ENCODE measurements around the gene DEPDC7. TPM values are rescaled to one million over a fixed set of nuclear protein-coding genes. Genes with fewer than 3 reads are reported as not detected.

Gene DEPDC7
- total RNA-seq, 6 donors from 2014 or later = 0.49 to 1.6 (median 1.0) TPM; not detected in 1

DNA sequence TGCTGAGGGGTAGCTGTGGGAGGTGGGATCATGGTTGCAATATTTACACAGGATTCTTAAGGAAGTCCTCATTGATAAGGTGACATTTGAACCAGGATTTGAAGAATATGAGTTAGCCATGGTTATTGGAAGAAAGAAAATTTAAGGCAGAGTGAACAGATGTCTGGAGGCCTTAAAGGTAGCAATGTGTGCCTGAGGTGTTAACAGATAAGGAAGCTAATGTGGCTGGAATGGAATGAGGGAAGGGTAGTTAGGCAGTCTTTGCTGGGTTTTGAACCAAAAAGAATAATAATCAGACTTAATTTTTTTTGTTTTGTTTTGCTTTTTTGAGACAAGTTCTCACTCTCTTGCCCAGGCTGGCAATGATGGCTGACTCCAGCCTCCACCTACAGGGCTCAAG is 9.7 kb upstream of the DEPDC7 start:
- Histone ChIP-seq H3K27ac (no peak overlapping the region), H3K4me3 (no peak overlapping the region), H3K4me1 (peaks cover 0 to 8% (median 1%) of the 10 kb centered on the region in 4 donors), H3K9me3 (no peaks in the 10 kb centered on the region), H3K27me3 (no peaks in the 10 kb centered on the region), H3K36me3 (no peaks in the 10 kb centered on the region)
- ATAC-seq (ENCODE audit: low FRiP score in 2 of 2) (no peak), DNase-seq (no peak)
- no peak for TF ChIP-seq POLR2AphosphoS5 (IDR thresholded peaks at IDR 0.05)
- TF ChIP-seq, protein P1, sequence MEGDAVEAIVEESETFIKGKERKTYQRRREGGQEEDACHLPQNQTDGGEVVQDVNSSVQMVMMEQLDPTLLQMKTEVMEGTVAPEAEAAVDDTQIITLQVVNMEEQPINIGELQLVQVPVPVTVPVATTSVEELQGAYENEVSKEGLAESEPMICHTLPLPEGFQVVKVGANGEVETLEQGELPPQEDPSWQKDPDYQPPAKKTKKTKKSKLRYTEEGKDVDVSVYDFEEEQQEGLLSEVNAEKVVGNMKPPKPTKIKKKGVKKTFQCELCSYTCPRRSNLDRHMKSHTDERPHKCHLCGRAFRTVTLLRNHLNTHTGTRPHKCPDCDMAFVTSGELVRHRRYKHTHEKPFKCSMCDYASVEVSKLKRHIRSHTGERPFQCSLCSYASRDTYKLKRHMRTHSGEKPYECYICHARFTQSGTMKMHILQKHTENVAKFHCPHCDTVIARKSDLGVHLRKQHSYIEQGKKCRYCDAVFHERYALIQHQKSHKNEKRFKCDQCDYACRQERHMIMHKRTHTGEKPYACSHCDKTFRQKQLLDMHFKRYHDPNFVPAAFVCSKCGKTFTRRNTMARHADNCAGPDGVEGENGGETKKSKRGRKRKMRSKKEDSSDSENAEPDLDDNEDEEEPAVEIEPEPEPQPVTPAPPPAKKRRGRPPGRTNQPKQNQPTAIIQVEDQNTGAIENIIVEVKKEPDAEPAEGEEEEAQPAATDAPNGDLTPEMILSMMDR (IDR thresholded peaks at IDR 0.05) = no peak

- Histone ChIP-seq H3K27ac (no peak overlapping the region), H3K27me3 (peaks cover 0 to 3% (median 0%) of the 10 kb centered on the region in 4 donors), H3K4me3 (no peak overlapping the region), H3K9me3 (no peaks in the 10 kb centered on the region), H3K36me3 (no peaks in the 10 kb centered on the region), H3K4me1 (peaks cover 0 to 18% (median 11%) of the 10 kb centered on the region in 4 donors)
- TF ChIP-seq POLR2AphosphoS5 (IDR thresholded peaks at IDR 0.05) (no peak), EP300 (IDR thresholded peaks at IDR 0.05) (no peak), POLR2A (IDR thresholded peaks at IDR 0.05) (no peak)
- TF ChIP-seq, protein P1 (IDR thresholded peaks at IDR 0.05) = no peak
- 60 to 70% methylated on average over 1 of the region's 1 CpG for WGBS, 2 donors
- ATAC-seq (ENCODE audit: low FRiP score in 2 of 2) (no peak), DNase-seq (no peak)
Observed at GRCh38 chr11:33013755-33014154, 1.9 kb upstream of the DEPDC7 start.

DNA sequence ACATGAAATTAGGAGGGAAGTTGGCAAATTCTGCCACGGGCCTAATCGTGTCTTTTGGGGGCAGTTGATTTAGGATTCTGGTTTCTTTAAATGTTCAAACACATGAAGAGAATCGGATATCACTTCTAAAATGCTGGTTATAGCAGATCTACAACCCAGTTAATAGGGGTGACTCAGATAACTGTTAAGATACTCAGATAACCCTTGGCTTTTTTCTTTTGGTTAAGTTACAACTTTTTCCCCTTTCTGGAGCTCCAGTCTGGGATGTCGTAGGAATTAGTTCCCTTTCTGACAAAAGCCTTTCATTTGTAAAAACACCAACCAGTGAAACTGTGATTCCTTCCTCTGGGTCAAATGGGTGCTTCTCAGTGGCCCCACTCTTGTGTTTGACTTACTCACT is 976 bp downstream of the DEPDC7 start:
- H3K27ac ChIP-seq = no peak overlapping the region
- DNase-seq (no peak), ATAC-seq (ENCODE audit: low FRiP score in 2 of 2) (no peak)
- no peak for TF ChIP-seq POLR2AphosphoS5 (IDR thresholded peaks at IDR 0.05)
- no peak for TF ChIP-seq POLR2A (IDR thresholded peaks at IDR 0.05)
- no peak for TF ChIP-seq EP300 (IDR thresholded peaks at IDR 0.05)
- TF ChIP-seq, protein P1 (IDR thresholded peaks at IDR 0.05) = no peak
- H3K36me3 ChIP-seq = no peaks in the 10 kb centered on the region
- H3K4me3 ChIP-seq = peak overlapping the region in 3 of 4 donors; percentile 54 to 71 (median 55)
- H3K9me3 ChIP-seq = no peaks in the 10 kb centered on the region
- 43 to 47% methylated on average over 4 of the region's 4 CpGs for WGBS, 2 donors
- peaks cover 0 to 18% (median 11%) of the 10 kb centered on the region in 4 donors for H3K4me1 ChIP-seq
- H3K27me3 ChIP-seq = peaks cover 0 to 3% (median 0%) of the 10 kb centered on the region in 4 donors

GRCh38 chr11:33017478-33017877 is 1.8 kb downstream of the DEPDC7 start:
- Histone ChIP-seq H3K36me3 (no peaks in the 10 kb centered on the region), H3K27me3 (peaks cover 0 to 3% (median 0%) of the 10 kb centered on the region in 4 donors), H3K4me1 (peaks cover 0 to 18% (median 11%) of the 10 kb centered on the region in 4 donors), H3K9me3 (no peaks in the 10 kb centered on the region), H3K4me3 (no peak overlapping the region), H3K27ac (no peak overlapping the region)
- no peak for DNase-seq
- TF ChIP-seq, protein P1 (IDR thresholded peaks at IDR 0.05) = no peak
- TF ChIP-seq POLR2AphosphoS5 (IDR thresholded peaks at IDR 0.05) (no peak), EP300 (IDR thresholded peaks at IDR 0.05) (no peak), POLR2A (IDR thresholded peaks at IDR 0.05) (no peak)
- 73 to 81% methylated on average over 9 of the region's 9 CpGs for WGBS, 2 donors
- no peak for ATAC-seq (ENCODE audit: low FRiP score in 2 of 2)

DNA sequence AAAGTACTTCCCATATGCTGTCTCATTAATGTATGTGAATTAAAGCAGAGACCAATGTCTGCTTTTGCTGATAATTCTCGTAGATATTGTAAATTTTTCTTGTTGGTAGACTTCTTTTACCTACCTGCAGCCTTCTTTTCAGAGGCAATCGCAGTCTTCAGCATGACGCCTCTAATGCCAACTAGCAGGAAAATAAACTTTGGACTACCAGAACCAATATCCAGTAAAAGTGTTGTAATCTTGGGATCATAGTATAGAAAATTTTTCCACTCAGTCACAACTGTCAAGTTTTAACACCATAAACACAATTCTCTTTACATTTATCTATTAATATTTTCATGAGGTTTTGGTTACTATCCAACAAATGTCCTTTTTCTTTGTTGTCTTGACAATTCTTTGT is 2.3 kb downstream of the DEPDC7 start:
- no peak for DNase-seq
- 88 to 98% methylated on average over 3 of the region's 3 CpGs for WGBS, 2 donors
- ATAC-seq (ENCODE audit: low FRiP score in 2 of 2) = no peak
- Histone ChIP-seq H3K27ac (no peak overlapping the region), H3K4me1 (peaks cover 0 to 18% (median 11%) of the 10 kb centered on the region in 4 donors), H3K36me3 (no peaks in the 10 kb centered on the region), H3K9me3 (no peaks in the 10 kb centered on the region), H3K4me3 (no peak overlapping the region), H3K27me3 (peaks cover 0 to 3% (median 0%) of the 10 kb centered on the region in 4 donors)
- no peak for TF ChIP-seq EP300 (IDR thresholded peaks at IDR 0.05)
- TF ChIP-seq POLR2AphosphoS5 (IDR thresholded peaks at IDR 0.05) = no peak
- TF ChIP-seq POLR2A (IDR thresholded peaks at IDR 0.05) = no peak
- TF ChIP-seq, protein P1 (IDR thresholded peaks at IDR 0.05) = no peak

Measured in upper lobe of left lung (tissue), 6 donors.